AG04450 (cell line): ENCODE results near the gene BEND5. TPM values are rescaled to one million over a fixed set of nuclear protein-coding genes. Genes with fewer than 3 reads are reported as not detected.

ENCODE experiments used
- CTCF ChIA-PET: fragments of 300-600, 350-600 bp; formaldehyde crosslinking; extraction: SDS; loops from one replicate; lab custom pipeline; 2022; ENCODE audit warnings: antibody characterized with exemption, inconsistent platforms; lab: Charles Lee
- POLR2A ChIA-PET: fragments of 350-600 bp; formaldehyde crosslinking; extraction: SDS; loops from one replicate; lab custom pipeline; 2021; ENCODE audit warnings: antibody characterized with exemption, inconsistent platforms; lab: Yijun Ruan, JAX
- DNase-seq: peaks from one replicate; pipeline ENCODE4 v3.0.0-alpha.2; 2011; ENCODE audit warnings: low read depth, low spot score
- H3K27ac ChIP-seq: one replicate; pipeline ENCODE4 v1.5.1; 2012; ENCODE audit warnings: low read depth, low read length, control low read depth
- H3K27me3 ChIP-seq: one replicate; pipeline ENCODE4 v1.6.0; 2012; ENCODE audit warnings: low read length; ENCODE audit not compliant: control insufficient read depth, insufficient read depth
- H3K4me3 ChIP-seq: 2 replicates; pipeline ENCODE4 v1.5.1; 2011; ENCODE audit warnings: mild to moderate bottlenecking, low read depth, low read length, control low read depth
- H3K9me3 ChIP-seq: 2 replicates; pipeline ENCODE4 v1.5.1; 2012; ENCODE audit warnings: low read length; ENCODE audit not compliant: control insufficient read depth, insufficient read depth
- polyA minus RNA-seq: library from RNA; depleted of rRNA, polyadenylated mRNA; stranded (reverse); fragments of >200 nt; gene quantifications from 2 replicates; pipeline ENCODE4 v1.2.3, GENCODE V29; 2011; rRNA and poly(A)+ RNA removed
- polyA plus RNA-seq: library from polyadenylated mRNA; depleted of rRNA; stranded (reverse); fragments of >200 nt; gene quantifications from 2 replicates; pipeline ENCODE4 v1.2.3, GENCODE V29; 2011; rRNA removed
- TF ChIP-seq, protein P1 (sequence below): IDR thresholded peaks from 2 replicates; pipeline ENCODE4 v1.5.1; 2011; ENCODE audit warnings: low read depth, low read length, control low read depth, inconsistent platforms

Gene BEND5, protein sequence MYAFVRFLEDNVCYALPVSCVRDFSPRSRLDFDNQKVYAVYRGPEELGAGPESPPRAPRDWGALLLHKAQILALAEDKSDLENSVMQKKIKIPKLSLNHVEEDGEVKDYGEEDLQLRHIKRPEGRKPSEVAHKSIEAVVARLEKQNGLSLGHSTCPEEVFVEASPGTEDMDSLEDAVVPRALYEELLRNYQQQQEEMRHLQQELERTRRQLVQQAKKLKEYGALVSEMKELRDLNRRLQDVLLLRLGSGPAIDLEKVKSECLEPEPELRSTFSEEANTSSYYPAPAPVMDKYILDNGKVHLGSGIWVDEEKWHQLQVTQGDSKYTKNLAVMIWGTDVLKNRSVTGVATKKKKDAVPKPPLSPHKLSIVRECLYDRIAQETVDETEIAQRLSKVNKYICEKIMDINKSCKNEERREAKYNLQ
- polyA plus RNA-seq: 0.74 and 1.2 TPM in 2 replicates
- polyA minus RNA-seq: 0.22 and 3.0 TPM in 2 replicates

DNA sequence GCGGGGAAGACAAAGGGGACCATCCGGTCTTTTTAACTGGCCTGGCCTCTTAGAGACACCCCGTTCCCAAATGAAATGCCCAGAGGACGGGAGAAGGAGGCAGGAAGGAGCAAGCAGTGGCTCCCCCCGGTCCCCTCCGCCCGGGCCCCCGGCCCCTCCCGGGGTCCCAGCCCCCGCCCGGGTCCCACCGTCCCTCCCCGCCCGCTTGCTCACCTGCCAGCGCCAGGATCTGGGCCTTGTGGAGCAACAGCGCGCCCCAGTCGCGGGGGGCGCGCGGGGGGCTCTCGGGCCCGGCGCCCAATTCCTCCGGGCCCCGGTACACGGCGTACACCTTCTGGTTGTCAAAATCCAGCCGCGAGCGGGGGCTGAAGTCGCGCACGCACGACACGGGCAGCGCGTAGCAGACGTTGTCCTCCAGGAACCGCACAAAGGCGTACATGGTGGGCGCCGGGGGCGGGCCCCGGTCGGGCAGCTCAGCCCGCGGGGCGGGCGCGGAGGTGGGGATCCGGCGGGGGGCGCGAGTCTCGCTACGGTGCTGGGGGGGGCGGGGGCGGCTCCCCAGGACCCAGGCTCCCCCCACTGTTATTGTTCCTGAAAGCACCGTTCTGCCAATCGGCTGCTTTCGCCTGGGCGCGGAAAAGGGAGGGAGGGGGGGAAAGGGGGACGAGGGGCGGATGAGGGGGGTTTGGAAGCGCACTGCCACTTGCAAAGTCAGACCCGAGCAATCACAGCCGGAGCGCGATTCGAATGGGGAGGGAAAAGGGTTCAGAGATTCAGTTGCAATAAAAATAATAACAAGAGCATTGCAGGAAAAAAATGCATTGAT is at the start of gene BEND5:
BEND5 (minus strand) TSS at position 499 of the 826 bp plus-strand sequence; CDS start at position 439, 60 bp downstream.
- ChIA-PET POLR2A (no interaction called here), CTCF (no interaction called here)
- Histone ChIP-seq H3K27me3 (peaks cover 6% of the 10 kb centered on the region), H3K4me3 (peak within 1 kb of the TSS; percentile 59), H3K27ac (no peak within 1 kb of the TSS), H3K9me3 (no peaks in the 10 kb centered on the region)
- DNase-seq: peak; percentile 6
- TF ChIP-seq, protein P1, sequence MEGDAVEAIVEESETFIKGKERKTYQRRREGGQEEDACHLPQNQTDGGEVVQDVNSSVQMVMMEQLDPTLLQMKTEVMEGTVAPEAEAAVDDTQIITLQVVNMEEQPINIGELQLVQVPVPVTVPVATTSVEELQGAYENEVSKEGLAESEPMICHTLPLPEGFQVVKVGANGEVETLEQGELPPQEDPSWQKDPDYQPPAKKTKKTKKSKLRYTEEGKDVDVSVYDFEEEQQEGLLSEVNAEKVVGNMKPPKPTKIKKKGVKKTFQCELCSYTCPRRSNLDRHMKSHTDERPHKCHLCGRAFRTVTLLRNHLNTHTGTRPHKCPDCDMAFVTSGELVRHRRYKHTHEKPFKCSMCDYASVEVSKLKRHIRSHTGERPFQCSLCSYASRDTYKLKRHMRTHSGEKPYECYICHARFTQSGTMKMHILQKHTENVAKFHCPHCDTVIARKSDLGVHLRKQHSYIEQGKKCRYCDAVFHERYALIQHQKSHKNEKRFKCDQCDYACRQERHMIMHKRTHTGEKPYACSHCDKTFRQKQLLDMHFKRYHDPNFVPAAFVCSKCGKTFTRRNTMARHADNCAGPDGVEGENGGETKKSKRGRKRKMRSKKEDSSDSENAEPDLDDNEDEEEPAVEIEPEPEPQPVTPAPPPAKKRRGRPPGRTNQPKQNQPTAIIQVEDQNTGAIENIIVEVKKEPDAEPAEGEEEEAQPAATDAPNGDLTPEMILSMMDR: no peak

DNA sequence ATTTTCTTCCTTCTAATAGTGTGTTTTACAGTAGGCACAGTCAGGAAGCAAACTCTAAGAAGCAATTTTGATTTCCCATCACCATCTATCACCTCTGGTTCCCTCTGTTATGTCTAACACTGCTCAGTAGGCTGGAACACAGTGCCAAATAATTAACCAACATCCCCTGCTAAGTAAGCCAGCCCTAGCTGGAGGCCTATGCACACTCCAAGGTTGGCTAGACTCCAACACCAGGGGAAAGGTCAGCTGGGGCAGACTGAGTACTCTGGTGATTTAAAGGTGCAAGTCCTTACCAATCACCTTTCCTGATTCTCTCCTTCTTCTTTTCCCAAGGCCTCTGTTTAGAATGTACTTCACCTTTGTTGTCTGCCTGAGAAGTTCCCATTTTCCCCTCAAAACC is 46.5 kb upstream of the BEND5 start:
- Histone ChIP-seq H3K9me3 (no peaks in the 10 kb centered on the region), H3K27me3 (no peaks in the 10 kb centered on the region), H3K4me3 (no peak overlapping the region), H3K27ac (no peak overlapping the region)
- TF ChIP-seq, protein P1: no peak
- no peak for DNase-seq
- CTCF ChIA-PET: no interaction called here
- POLR2A ChIA-PET: no interaction called here

DNA sequence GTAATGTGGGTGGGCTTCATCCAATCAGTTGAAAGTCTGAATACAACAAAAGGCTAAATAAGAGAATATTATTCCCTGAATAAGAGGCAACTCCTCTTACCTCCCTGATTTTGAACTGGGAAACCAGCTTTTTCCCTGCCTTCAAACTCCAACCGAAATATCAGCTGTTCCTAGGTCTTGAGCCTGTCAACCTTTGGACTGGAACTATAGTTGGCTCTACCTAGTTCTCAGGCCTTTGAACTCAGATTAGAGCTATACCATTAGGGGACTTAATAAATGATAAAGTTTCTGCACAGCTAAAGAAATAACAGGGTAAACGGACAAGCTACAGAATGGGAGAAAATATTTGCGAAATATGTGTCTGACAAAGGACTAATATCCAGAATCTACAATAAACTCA is 43.8 kb upstream of the BEND5 start:
- no peak for DNase-seq
- POLR2A ChIA-PET: no interaction called here
- Histone ChIP-seq H3K27me3 (no peaks in the 10 kb centered on the region), H3K4me3 (no peak overlapping the region), H3K27ac (no peak overlapping the region), H3K9me3 (no peaks in the 10 kb centered on the region)
- CTCF ChIA-PET: no interaction called here
- TF ChIP-seq, protein P1: no peak

DNA sequence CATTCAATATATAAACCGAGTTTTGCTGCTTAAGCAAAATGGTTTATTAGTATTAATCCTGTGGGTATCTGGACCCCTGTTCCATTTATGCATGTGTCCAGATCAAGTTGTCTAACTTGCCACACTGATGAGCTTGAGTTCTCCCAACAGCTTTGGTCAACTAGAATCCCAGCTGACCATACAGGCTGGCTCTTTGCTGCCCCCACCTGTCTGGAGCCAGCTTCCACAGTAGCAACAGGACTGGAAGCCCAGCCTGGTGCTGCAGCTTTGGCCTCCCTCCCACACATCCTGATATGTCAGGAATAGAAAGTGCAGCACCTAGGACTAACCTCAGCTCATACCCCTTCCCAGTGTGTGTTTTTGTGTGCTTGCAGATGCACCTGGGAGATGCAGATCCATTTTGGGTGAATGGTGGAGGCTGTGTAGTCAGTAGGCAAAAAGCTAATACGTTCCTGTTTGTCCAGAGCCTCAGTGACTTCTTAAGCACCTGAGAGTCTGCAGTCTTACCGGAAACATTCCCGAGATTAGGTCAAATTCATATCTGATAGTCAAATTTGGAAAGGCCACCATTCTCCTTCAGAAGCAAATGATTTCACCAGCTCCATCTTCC is 40.9 kb upstream of the BEND5 start:
- DNase-seq: peak; percentile 11
- no peaks in the 10 kb centered on the region for H3K27me3 ChIP-seq

More for the DNA sequence above, 40.9 kb upstream of the BEND5 start:
- TF ChIP-seq, protein P1: peak; percentile 83
- ChIA-PET POLR2A (no interaction called here), CTCF (interaction anchor here (0.7 to 2.5 kb wide), 9 partner anchors 13 to 707 kb away, joined by 3 to 51 read pairs (median 3); no protein-coding TSS in a partner anchor)
- Histone ChIP-seq H3K27ac (no peak overlapping the region), H3K4me3 (no peak overlapping the region), H3K9me3 (no peaks in the 10 kb centered on the region)
